ENCODE data around the gene DCDC1.

DNA sequence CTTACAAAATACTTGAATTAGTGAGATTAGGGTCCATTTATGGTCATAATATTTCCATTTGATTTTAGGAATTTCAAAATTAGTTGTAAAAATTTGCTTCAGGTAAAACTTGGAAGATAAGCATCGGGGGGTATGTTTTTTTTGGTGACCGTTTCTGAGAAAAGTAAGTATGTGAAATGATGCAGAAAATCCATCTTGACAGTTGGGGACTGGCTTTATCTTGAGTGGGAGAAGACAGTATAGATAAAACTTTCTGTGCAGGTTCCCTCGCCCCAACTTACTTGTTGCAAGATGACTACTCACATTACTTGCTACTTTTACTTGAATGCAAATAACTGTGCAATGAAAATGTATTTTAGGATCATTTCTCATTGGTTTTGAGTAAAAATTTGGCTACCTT, 49.6 kb upstream of the DCDC1 start:
- TF ChIP-seq, protein P1, sequence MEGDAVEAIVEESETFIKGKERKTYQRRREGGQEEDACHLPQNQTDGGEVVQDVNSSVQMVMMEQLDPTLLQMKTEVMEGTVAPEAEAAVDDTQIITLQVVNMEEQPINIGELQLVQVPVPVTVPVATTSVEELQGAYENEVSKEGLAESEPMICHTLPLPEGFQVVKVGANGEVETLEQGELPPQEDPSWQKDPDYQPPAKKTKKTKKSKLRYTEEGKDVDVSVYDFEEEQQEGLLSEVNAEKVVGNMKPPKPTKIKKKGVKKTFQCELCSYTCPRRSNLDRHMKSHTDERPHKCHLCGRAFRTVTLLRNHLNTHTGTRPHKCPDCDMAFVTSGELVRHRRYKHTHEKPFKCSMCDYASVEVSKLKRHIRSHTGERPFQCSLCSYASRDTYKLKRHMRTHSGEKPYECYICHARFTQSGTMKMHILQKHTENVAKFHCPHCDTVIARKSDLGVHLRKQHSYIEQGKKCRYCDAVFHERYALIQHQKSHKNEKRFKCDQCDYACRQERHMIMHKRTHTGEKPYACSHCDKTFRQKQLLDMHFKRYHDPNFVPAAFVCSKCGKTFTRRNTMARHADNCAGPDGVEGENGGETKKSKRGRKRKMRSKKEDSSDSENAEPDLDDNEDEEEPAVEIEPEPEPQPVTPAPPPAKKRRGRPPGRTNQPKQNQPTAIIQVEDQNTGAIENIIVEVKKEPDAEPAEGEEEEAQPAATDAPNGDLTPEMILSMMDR (IDR thresholded peaks at IDR 0.05; ENCODE audit: low read depth, low read length), result no peak
- no peak for TF ChIP-seq EZH2phosphoT487 (IDR thresholded peaks at IDR 0.05; ENCODE audit: low read depth)
